Pancreas (tissue), 10 donors: ENCODE measurements around the gene DYNC1I1. TPM values are rescaled to one million over a fixed set of nuclear protein-coding genes. Genes with fewer than 3 reads are reported as not detected.

ENCODE experiments used
- ATAC-seq, 4 donors: fragments of 200-7000 bp; cut with Tn5 transposase; one replicate each; pipeline versions ENCODE4 v1.8.0 to v1.9.1; 2020; ENCODE audit warnings: mild to moderate bottlenecking in 4 of 4, moderate library complexity in 4 of 4
- DNase-seq, 6 donors: peaks; one replicate each; pipeline ENCODE4 v3.0.0-alpha.2; 2020
- FAIRE-seq: peaks from 2 replicates; lab custom pipeline; 2012; peaks lifted over from hg19 to GRCh38; lab: Jason Lieb, UNC
- H3K27ac ChIP-seq, 4 donors: fragments of 200-600 bp; sonication (generic); 1 replicate in 3 of 4; 2 replicates in 1 of 4; pipeline versions ENCODE4 v1.5.0 to v1.8.0; 2020
- H3K27me3 ChIP-seq, 4 donors: fragments of 200-600 bp; one replicate each; pipeline ENCODE4 v1.8.0; 2021
- H3K36me3 ChIP-seq, 3 donors: fragments of 200-600 bp; sonication (generic) in 1 of 3; one replicate each; pipeline versions ENCODE4 v1.5.0 to v1.8.0; 2020 to 2021
- H3K4me1 ChIP-seq, 3 donors: fragments of 200-600 bp; one replicate each; pipeline ENCODE4 v1.8.0; 2021
- H3K4me3 ChIP-seq, 4 donors: fragments of 200-600 bp; sonication (generic) in 2 of 4; one replicate each; pipeline versions ENCODE4 v1.5.0 to v1.8.0; 2020 to 2021
- H3K9me3 ChIP-seq, 4 donors: fragments of 200-600 bp; one replicate each; pipeline ENCODE4 v1.8.0; 2021
- CTCF ChIP-seq, 4 donors: fragments of 200-600 bp; sonication (generic) in 3 of 4; IDR thresholded peaks; one replicate each; pipeline versions ENCODE4 v1.5.0 to v1.8.0; 2021; ENCODE audit warnings: antibody characterized with exemption in 4 of 4
- WGBS, 2 donors: extraction: QIAGEN DNeasy Blood & Tissue Kit; methylation state at CpG; one replicate each; pipeline ENCODE4 v1.1.7; 2013; 5-methylcytosine and 5-hydroxymethylcytosine counted together
- intact Hi-C, 3 donors: fragments of 100-400 bp; cut with DNase I; formaldehyde crosslinking; loops; one replicate each; pipeline versions ENCODE4 v1.11.1 to v1.14.2; 2022
- polyA plus RNA-seq, 2 donors: library from polyadenylated mRNA; stranded (reverse); fragments of 200-250 nt; gene quantifications; one replicate each; pipeline ENCODE4 v1.2.3, GENCODE V29; 2013
- total RNA-seq, 6 donors: library from RNA; stranded (reverse); fragmentation: NEBNext Ultra II Directional in 4 of 6; extraction: Animal tissue kit (Norgen Biotek cat#: 25700) in 4 of 6; gene quantifications; one replicate each; pipeline versions ENCODE4 v1.2.1 to v1.2.4, GENCODE V29; 2021 to 2023
- donor health status: healthy with polysubstance abuse.
- donor health status: DM: no; HTN: no; CAD: no; lungs with moderate emphysema.
- donor health status: DM: no; HTN: no; CAD: no.
- donor health status: control.
- donor health status: control.
- donor health status: Bipolar disorder and iron deficiency.
- donor health status: DM: yes; HTN: yes; CAD: no.
- donor health status: DM: no; HTN: no; CAD: no.
- donor health status: DM: no; HTN: no; CAD: no.
- donor health status: DM: yes; HTN: yes; CAD: no.

DYNC1I1 gene
- total and polyA plus RNA-seq, 8 donors, result 0.71 to 5.5 (median 1.3) TPM

GRCh38 chr7:95867309-95867708 lies 95.0 kb downstream of the DYNC1I1 start:
- H3K27ac ChIP-seq, result no peak overlapping the region
- FAIRE-seq (no peak), DNase-seq (peak in 2 of 6 donors; percentile 28 to 33), ATAC-seq (peak; percentile 49 to 78 (median 62))
- no peaks in the 10 kb centered on the region for H3K27me3 ChIP-seq
- no peaks in the 10 kb centered on the region for H3K9me3 ChIP-seq
- no peak overlapping the region for H3K4me3 ChIP-seq
- no peaks in the 10 kb centered on the region for H3K36me3 ChIP-seq
- no peak for TF ChIP-seq CTCF (IDR thresholded peaks at IDR 0.05)
- H3K4me1 ChIP-seq, result no peaks in the 10 kb centered on the region
- 30 to 32% methylated on average over 3 of the region's 3 CpGs for WGBS, 2 donors
- intact Hi-C loops, result no loop called here

GRCh38 chr7:95871075-95871848 lies 98.9 kb downstream of the DYNC1I1 start:
- no peaks in the 10 kb centered on the region for H3K9me3 ChIP-seq
- ATAC-seq (peak; percentile 69 to 81 (median 78)), FAIRE-seq (no peak), DNase-seq (peak in 2 of 6 donors; percentile 17 to 40)
- 13% methylated on average over 6 of the region's 6 CpGs for WGBS, 2 donors
- no peak overlapping the region for H3K27ac ChIP-seq
- H3K4me1 ChIP-seq, result no peaks in the 10 kb centered on the region
- peak in 3 of 4 donors; percentile 21 to 50 (median 37) for TF ChIP-seq CTCF (IDR thresholded peaks at IDR 0.05)
- H3K27me3 ChIP-seq, result no peaks in the 10 kb centered on the region
- intact Hi-C loops, result loop anchor here in 2 of 3 donors (5.0 to 10.0 kb wide), 2 partner anchors 146 to 149 kb away; no protein-coding TSS in a partner anchor
- H3K4me3 ChIP-seq, result no peak overlapping the region
- H3K36me3 ChIP-seq, result no peaks in the 10 kb centered on the region

GRCh38 chr7:95871896-95872295 lies 99.5 kb downstream of the DYNC1I1 start:
- 78 to 82% methylated on average over 9 of the region's 9 CpGs for WGBS, 2 donors
- intact Hi-C loops, result loop anchor here in 2 of 3 donors (5.0 to 10.0 kb wide), 2 partner anchors 147 to 150 kb away; no protein-coding TSS in a partner anchor
- TF ChIP-seq CTCF (IDR thresholded peaks at IDR 0.05), result no peak
- no peak for ATAC-seq
- H3K27me3 ChIP-seq, result no peaks in the 10 kb centered on the region
- peak in 1 of 6 donors; percentile 22 for DNase-seq
- no peaks in the 10 kb centered on the region for H3K36me3 ChIP-seq
- no peak overlapping the region for H3K4me3 ChIP-seq
- H3K9me3 ChIP-seq, result no peaks in the 10 kb centered on the region
- no peak overlapping the region for H3K27ac ChIP-seq
- FAIRE-seq, result no peak
- H3K4me1 ChIP-seq, result no peaks in the 10 kb centered on the region

- Histone ChIP-seq H3K27ac (no peak overlapping the region), H3K36me3 (no peaks in the 10 kb centered on the region), H3K27me3 (no peaks in the 10 kb centered on the region), H3K4me1 (no peaks in the 10 kb centered on the region), H3K9me3 (no peaks in the 10 kb centered on the region), H3K4me3 (no peak overlapping the region)
- DNase-seq (no peak), ATAC-seq (no peak), FAIRE-seq (no peak)
- intact Hi-C loops, result loop anchor here in 2 of 3 donors (5.0 to 10.0 kb wide), 2 partner anchors 149 to 152 kb away; no protein-coding TSS in a partner anchor
- TF ChIP-seq CTCF (IDR thresholded peaks at IDR 0.05), result no peak
- WGBS, 2 donors, result 69 to 74% methylated on average over 3 of the region's 3 CpGs
Measured at GRCh38 chr7:95874129-95874528, 101.8 kb downstream of the DYNC1I1 start.
